ENCODE data around the gene DIP2C. TPM values are rescaled to one million over a fixed set of nuclear protein-coding genes. Genes with fewer than 3 reads are reported as not detected.
"Not testable (repeated sequence)": the region's sequence is repeated elsewhere in the genome, so short reads cannot be mapped to it uniquely, and the experiment has no call there.

The DIP2C gene
- total RNA-seq, 1 donor from 2014 or later, result 52.6 TPM

DNA sequence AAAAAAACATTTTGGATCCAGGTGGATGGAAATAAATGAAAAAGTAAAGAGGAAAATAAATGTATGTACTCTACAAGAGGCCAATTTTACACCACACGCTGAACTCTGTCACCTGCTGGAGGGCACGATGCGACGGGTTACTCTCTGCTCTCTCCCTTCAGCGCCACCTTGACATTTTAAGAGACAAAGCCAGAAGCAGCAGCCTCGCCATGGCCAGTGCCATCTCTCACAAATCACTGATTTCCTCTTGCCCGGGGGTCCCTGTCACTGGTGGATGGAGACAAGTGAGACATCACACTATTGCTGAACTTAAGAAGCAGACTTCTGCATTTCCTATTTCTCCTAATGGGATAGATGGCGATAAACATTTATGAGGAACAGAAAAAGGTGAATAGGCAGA lies 364.2 kb downstream of the DIP2C start:
- peaks cover 9% of the 10 kb centered on the region for H3K9me3 Mint-ChIP-seq (ENCODE audit: unreplicated experiment)
- TF ChIP-seq, protein P1, sequence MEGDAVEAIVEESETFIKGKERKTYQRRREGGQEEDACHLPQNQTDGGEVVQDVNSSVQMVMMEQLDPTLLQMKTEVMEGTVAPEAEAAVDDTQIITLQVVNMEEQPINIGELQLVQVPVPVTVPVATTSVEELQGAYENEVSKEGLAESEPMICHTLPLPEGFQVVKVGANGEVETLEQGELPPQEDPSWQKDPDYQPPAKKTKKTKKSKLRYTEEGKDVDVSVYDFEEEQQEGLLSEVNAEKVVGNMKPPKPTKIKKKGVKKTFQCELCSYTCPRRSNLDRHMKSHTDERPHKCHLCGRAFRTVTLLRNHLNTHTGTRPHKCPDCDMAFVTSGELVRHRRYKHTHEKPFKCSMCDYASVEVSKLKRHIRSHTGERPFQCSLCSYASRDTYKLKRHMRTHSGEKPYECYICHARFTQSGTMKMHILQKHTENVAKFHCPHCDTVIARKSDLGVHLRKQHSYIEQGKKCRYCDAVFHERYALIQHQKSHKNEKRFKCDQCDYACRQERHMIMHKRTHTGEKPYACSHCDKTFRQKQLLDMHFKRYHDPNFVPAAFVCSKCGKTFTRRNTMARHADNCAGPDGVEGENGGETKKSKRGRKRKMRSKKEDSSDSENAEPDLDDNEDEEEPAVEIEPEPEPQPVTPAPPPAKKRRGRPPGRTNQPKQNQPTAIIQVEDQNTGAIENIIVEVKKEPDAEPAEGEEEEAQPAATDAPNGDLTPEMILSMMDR (IDR thresholded peaks at IDR 0.05; ENCODE audit: partially characterized antibody, unreplicated experiment), result no peak
- no peak for DNase-seq
- H3K36me3 Mint-ChIP-seq (ENCODE audit: unreplicated experiment), result peaks cover 5% of the 10 kb centered on the region
- no peaks in the 10 kb centered on the region for H3K27me3 Mint-ChIP-seq (ENCODE audit: unreplicated experiment)
- H3K27ac Mint-ChIP-seq (ENCODE audit: unreplicated experiment), result no peak overlapping the region
- no peak overlapping the region for H3K4me3 Mint-ChIP-seq (ENCODE audit: unreplicated experiment)
- H3K4me1 Mint-ChIP-seq (ENCODE audit: low read depth, unreplicated experiment), result peaks cover 3% of the 10 kb centered on the region

DNA sequence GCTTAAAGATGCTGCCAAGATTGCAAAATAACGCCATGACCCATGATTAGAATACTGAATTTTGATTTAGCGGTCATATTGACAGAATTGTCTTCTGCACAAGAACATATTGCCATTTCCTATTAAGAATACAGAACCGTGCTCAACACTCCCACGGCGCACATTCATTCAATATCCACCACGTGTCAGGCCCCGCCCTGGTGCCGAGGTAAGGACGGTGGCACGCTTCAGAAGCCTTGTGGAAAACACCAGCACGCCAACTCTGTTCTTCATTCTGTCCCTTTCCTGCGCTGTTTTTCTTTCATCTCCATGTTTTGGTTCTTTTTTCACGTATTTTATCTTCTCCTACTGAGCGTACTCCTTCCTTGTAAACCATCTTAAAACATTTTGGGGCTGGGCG lies 364.9 kb downstream of the DIP2C start:
- TF ChIP-seq, protein P1 (IDR thresholded peaks at IDR 0.05; ENCODE audit: partially characterized antibody, unreplicated experiment), result no peak
- peaks cover 5% of the 10 kb centered on the region for H3K36me3 Mint-ChIP-seq (ENCODE audit: unreplicated experiment)
- no peaks in the 10 kb centered on the region for H3K27me3 Mint-ChIP-seq (ENCODE audit: unreplicated experiment)
- no peak for DNase-seq
- no peak overlapping the region for H3K27ac Mint-ChIP-seq (ENCODE audit: unreplicated experiment)
- no peak overlapping the region for H3K4me3 Mint-ChIP-seq (ENCODE audit: unreplicated experiment)
- H3K4me1 Mint-ChIP-seq (ENCODE audit: low read depth, unreplicated experiment), result peaks cover 3% of the 10 kb centered on the region
- H3K9me3 Mint-ChIP-seq (ENCODE audit: unreplicated experiment), result peaks cover 9% of the 10 kb centered on the region

DNA sequence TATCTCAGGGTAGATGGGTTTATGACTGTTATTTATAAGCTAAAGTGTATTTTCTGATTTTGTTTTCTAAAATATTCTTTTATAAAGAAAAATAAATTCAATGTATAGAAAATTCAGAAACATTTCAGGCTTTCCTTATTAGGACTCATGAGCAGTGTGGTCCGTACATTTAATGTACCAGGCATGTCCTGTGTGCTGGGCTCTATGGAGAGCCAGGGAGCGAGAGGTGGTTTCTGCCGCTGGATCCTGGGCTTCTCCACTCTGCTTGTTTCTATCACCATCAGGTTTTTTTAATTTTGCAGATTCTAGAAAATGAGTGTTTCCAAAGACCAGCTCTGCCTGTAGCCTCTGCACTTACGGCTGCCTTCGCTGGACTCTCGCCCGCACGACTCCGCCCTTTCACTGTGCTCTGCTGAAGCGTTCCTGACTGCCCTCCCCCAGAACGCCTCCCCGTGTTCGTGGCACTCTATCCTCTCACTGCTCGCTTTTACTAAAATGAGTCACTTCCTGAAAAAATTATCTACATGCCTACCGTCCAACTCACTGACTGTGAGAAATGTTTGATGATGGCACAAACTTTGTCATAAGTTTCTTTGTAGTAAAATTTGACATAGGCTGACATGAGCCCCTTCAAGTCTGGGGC lies 365.7 kb downstream of the DIP2C start:
- Mint-ChIP-seq H3K27me3 (ENCODE audit: unreplicated experiment) (no peaks in the 10 kb centered on the region), H3K36me3 (ENCODE audit: unreplicated experiment) (peaks cover 5% of the 10 kb centered on the region), H3K4me3 (ENCODE audit: unreplicated experiment) (no peak overlapping the region), H3K9me3 (ENCODE audit: unreplicated experiment) (peaks cover 9% of the 10 kb centered on the region), H3K4me1 (ENCODE audit: low read depth, unreplicated experiment) (peaks cover 3% of the 10 kb centered on the region), H3K27ac (ENCODE audit: unreplicated experiment) (no peak overlapping the region)
- no peak for DNase-seq
- TF ChIP-seq, protein P1 (IDR thresholded peaks at IDR 0.05; ENCODE audit: partially characterized antibody, unreplicated experiment), result no peak

DNA sequence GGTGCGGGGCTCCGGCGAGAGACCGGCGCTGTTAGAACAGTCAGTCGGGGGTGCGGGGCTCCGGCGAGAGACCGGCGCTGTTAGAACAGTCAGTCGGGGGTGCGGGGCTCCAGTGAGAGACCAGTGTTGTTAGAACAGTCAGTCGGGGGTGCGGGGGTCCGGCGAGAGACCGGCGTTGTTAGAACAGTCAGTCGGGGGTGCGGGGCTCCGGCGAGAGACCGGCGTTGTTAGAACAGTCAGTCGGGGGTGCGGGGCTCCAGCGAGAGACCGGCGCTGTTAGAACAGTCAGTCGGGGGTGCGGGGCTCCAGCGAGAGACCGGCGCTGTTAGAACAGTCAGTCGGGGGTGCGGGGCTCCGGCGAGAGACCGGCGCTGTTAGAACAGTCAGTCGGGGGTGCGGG lies 366.4 kb downstream of the DIP2C start:
- H3K4me1 Mint-ChIP-seq (ENCODE audit: low read depth, unreplicated experiment); H3K4me3 Mint-ChIP-seq (ENCODE audit: unreplicated experiment); H3K36me3 Mint-ChIP-seq (ENCODE audit: unreplicated experiment); DNase-seq; H3K27me3 Mint-ChIP-seq (ENCODE audit: unreplicated experiment); H3K27ac Mint-ChIP-seq (ENCODE audit: unreplicated experiment); H3K9me3 Mint-ChIP-seq (ENCODE audit: unreplicated experiment): not testable (repeated sequence)

DNA sequence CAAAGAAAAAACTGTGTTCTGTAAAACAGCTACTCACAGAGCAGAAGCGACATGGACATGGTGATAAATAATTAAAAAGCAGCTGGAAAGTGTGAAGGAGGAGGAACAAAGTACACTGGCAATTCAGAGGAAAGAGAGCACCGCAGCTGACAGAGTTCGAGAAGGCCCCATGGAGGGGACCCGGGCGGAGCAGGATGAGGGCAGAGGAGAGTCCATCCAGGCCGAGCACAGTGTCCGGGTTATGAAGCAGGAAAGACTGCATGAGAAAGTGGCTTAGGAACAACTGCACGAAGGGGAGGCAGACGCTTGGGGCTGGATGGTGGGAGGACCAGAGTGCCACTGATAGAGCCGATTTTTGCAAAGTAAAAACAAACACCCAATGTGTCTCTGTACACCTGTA lies 368.7 kb downstream of the DIP2C start:
- peak overlapping the region; percentile 18 for H3K27ac Mint-ChIP-seq (ENCODE audit: unreplicated experiment)
- peaks cover 4% of the 10 kb centered on the region for H3K4me1 Mint-ChIP-seq (ENCODE audit: low read depth, unreplicated experiment)
- no peak overlapping the region for H3K4me3 Mint-ChIP-seq (ENCODE audit: unreplicated experiment)
- H3K36me3 Mint-ChIP-seq (ENCODE audit: unreplicated experiment), result peaks cover 5% of the 10 kb centered on the region
- DNase-seq, result no peak
- H3K9me3 Mint-ChIP-seq (ENCODE audit: unreplicated experiment), result peaks cover 7% of the 10 kb centered on the region
- TF ChIP-seq, protein P1 (IDR thresholded peaks at IDR 0.05; ENCODE audit: partially characterized antibody, unreplicated experiment), result no peak
- peaks cover 2% of the 10 kb centered on the region for H3K27me3 Mint-ChIP-seq (ENCODE audit: unreplicated experiment)

Data from glutamatergic neuron (in vitro differentiated cells).